Liver (tissue), 9 donors: Measurements from ENCODE around the gene ECM1. TPM values are rescaled to one million over a fixed set of nuclear protein-coding genes. Genes with fewer than 3 reads are reported as not detected.

Experiments
- DNase-seq: peaks from one replicate; pipeline ENCODE4 v3.0.0-alpha.2; 2017; ENCODE audit warnings: low spot score
- H3K27ac ChIP-seq, 2 donors: one replicate each; pipeline ENCODE4 v1.7.0; 2013; ENCODE audit warnings: inconsistent platforms in 2 of 2, low read length in 2 of 2, control low read depth in 1 of 2, low read depth in 1 of 2, mild to moderate bottlenecking in 1 of 2
- H3K27me3 ChIP-seq, 4 donors: one replicate each; pipeline versions ENCODE4 v1.6.1 to v1.7.0; 2013; ENCODE audit warnings: low read length in 3 of 4, inconsistent platforms in 1 of 4, mild to moderate bottlenecking in 1 of 4, moderate library complexity in 1 of 4; ENCODE audit not compliant: control insufficient read depth in 4 of 4, insufficient read depth in 4 of 4
- H3K36me3 ChIP-seq, 4 donors: one replicate each; pipeline versions ENCODE4 v1.6.1 to v1.7.0; 2013; ENCODE audit warnings: low read length in 3 of 4, mild to moderate bottlenecking in 3 of 4, low read depth in 1 of 4, moderate library complexity in 1 of 4; ENCODE audit not compliant: control insufficient read depth in 4 of 4, insufficient read depth in 3 of 4
- H3K4me1 ChIP-seq, 4 donors: one replicate each; pipeline versions ENCODE4 v1.6.1 to v1.7.0; 2013; ENCODE audit warnings: low read length in 3 of 4, mild to moderate bottlenecking in 3 of 4, moderate library complexity in 1 of 4; ENCODE audit not compliant: control insufficient read depth in 4 of 4, insufficient read depth in 4 of 4
- H3K4me3 ChIP-seq, 3 donors: one replicate each; pipeline versions ENCODE4 v1.6.1 to v1.7.0; 2013; ENCODE audit warnings: low read length in 3 of 3, control low read depth in 1 of 3, low read depth in 1 of 3, mild to moderate bottlenecking in 1 of 3
- H3K9ac ChIP-seq, 2 donors: one replicate each; pipeline ENCODE4 v1.7.0; 2013; ENCODE audit warnings: low read length in 2 of 2, mild to moderate bottlenecking in 2 of 2, moderate library complexity in 2 of 2, control low read depth in 1 of 2, low read depth in 1 of 2
- H3K9me3 ChIP-seq, 4 donors: one replicate each; pipeline versions ENCODE4 v1.6.1 to v1.7.0; 2013; ENCODE audit warnings: low read length in 3 of 4; ENCODE audit not compliant: control insufficient read depth in 4 of 4
- EGR1 ChIP-seq, 2 donors: IDR thresholded peaks; 2 replicates each; pipeline ENCODE4 v1.6.1; 2016 to 2018; ENCODE audit warnings: antibody characterized with exemption in 2 of 2, low read depth in 2 of 2
- FOXA1 ChIP-seq: IDR thresholded peaks from 2 replicates; pipeline ENCODE4 v1.6.1; 2016; ENCODE audit warnings: antibody characterized with exemption
- FOXA2 ChIP-seq: IDR thresholded peaks from 2 replicates; pipeline ENCODE4 v1.6.1; 2016; ENCODE audit warnings: antibody characterized with exemption
- GABPA ChIP-seq, 2 donors: IDR thresholded peaks in 1 of 2; conservative IDR thresholded peaks in 1 of 2; 2 replicates each; pipeline ENCODE4 v1.6.1; 2016; ENCODE audit warnings: antibody characterized with exemption in 2 of 2, mild to moderate bottlenecking in 1 of 2, moderate library complexity in 1 of 2
- HNF4A ChIP-seq, 2 donors: conservative IDR thresholded peaks; 2 replicates each; pipeline ENCODE4 v1.6.1; 2016; ENCODE audit warnings: antibody characterized with exemption in 2 of 2, mild to moderate bottlenecking in 2 of 2
- HNF4G ChIP-seq: IDR thresholded peaks from 2 replicates; pipeline ENCODE4 v1.6.1; 2016; ENCODE audit warnings: antibody characterized with exemption
- JUND ChIP-seq, 2 donors: IDR thresholded peaks; 2 replicates each; pipeline ENCODE4 v1.6.1; 2016; ENCODE audit warnings: antibody characterized with exemption in 2 of 2
- NR2F2 ChIP-seq: IDR thresholded peaks from 2 replicates; pipeline ENCODE4 v1.6.1; 2016; ENCODE audit warnings: antibody characterized with exemption
- RAD21 ChIP-seq, 2 donors: IDR thresholded peaks; 2 replicates each; pipeline ENCODE4 v1.6.1; 2016; ENCODE audit warnings: antibody characterized with exemption in 2 of 2, mild to moderate bottlenecking in 2 of 2
- RXRA ChIP-seq, 2 donors: IDR thresholded peaks; 2 replicates each; pipeline ENCODE4 v1.6.1; 2017 to 2018; ENCODE audit warnings: antibody characterized with exemption in 2 of 2, mild to moderate bottlenecking in 1 of 2
- SP1 ChIP-seq: IDR thresholded peaks from 2 replicates; pipeline ENCODE4 v1.6.1; 2018; ENCODE audit warnings: antibody characterized with exemption, mild to moderate bottlenecking
- TAF1 ChIP-seq: conservative IDR thresholded peaks from 2 replicates; pipeline ENCODE4 v1.6.1; 2016; ENCODE audit warnings: antibody characterized with exemption, mild to moderate bottlenecking
- WGBS: extraction: QIAGEN DNeasy Blood & Tissue Kit; methylation state at CpG from one replicate; pipeline ENCODE4 v1.1.7; 2013; 5-methylcytosine and 5-hydroxymethylcytosine counted together
- polyA plus RNA-seq, 2 donors: library from polyadenylated mRNA; stranded (reverse) in 1 of 2; unstranded in 1 of 2; fragments of 200-250 nt in 1 of 2; fragments of >200 nt in 1 of 2; fragmentation: Nextera tagmentation in 1 of 2; extraction: Ambion mirVana in 1 of 2; gene quantifications; one replicate each; pipeline versions ENCODE4 v1.2.1 to v1.2.3, GENCODE V29; 2013 to 2015
- total RNA-seq, 2 donors: library from RNA; depleted of rRNA; stranded (reverse); fragments of >200 nt; gene quantifications; one replicate each; pipeline ENCODE4 v1.2.3, GENCODE V29; 2014
- TF ChIP-seq, protein P1 (sequence below): IDR thresholded peaks from 2 replicates; pipeline ENCODE4 v1.6.1; 2016; ENCODE audit warnings: antibody characterized with exemption, mild to moderate bottlenecking
- TF ChIP-seq, protein P2 (sequence below): fragments of 150-350 bp; IDR thresholded peaks from 2 replicates; pipeline ENCODE4 v1.5.1; 2017; ENCODE audit warnings: improper control_type of control experiment, low read depth, low read length; ENCODE audit not compliant: missing input control
- TF ChIP-seq, protein P3 (sequence below): IDR thresholded peaks from 2 replicates; pipeline ENCODE4 v1.6.1; 2016; ENCODE audit warnings: antibody characterized with exemption
- donor health status: healthy.
- donor health status: healthy.
- donor health status: healthy.
- donor health status: healthy.
- donor health status: healthy.

Gene ECM1
- total and polyA plus RNA-seq, 4 donors, result 5.1 to 22.5 (median 12.6) TPM

DNA sequence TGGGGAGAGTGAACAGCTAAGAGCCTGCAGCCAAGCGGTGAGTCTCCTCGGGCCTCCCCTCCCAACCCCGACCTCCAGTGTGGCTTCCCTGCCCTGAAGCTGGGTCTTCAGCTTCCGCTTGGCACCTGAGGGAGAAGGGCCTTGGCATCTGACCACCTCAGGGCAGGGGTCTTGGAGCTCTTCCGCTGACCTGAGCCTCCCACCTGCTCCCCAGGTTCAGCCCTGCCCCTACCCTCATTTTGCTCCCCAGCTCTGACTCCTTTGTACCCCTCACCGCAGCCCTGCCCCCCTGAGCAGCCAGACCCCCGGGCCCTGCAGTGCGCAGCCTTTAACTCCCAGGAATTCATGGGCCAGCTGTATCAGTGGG, 46.2 kb downstream of the ECM1 start:
- 93% methylated on average over 8 of the region's 8 CpGs for WGBS
- DNase-seq, result no peak
- Histone ChIP-seq H3K9me3 (no peaks in the 10 kb centered on the region), H3K27me3 (no peaks in the 10 kb centered on the region), H3K4me3 (no peak overlapping the region), H3K9ac (no peak overlapping the region), H3K36me3 (peaks cover 0 to 11% (median 4%) of the 10 kb centered on the region in 4 donors), H3K27ac (no peak overlapping the region), H3K4me1 (peaks cover 12 to 33% (median 22%) of the 10 kb centered on the region in 4 donors)
- TF ChIP-seq FOXA2 (no peak), HNF4G (no peak), JUND (IDR thresholded peaks at IDR 0.05) (no peak), GABPA (IDR thresholded peaks at IDR 0.05 in 1 of 2, conservative IDR thresholded peaks at IDR 0.05 in 1 of 2) (no peak), SP1 (no peak), HNF4A (conservative IDR thresholded peaks at IDR 0.05) (no peak), EGR1 (IDR thresholded peaks at IDR 0.05; ENCODE audit: low read depth in 2 of 2) (no peak), FOXA1 (no peak), RAD21 (IDR thresholded peaks at IDR 0.05) (no peak), RXRA (IDR thresholded peaks at IDR 0.05) (no peak)
- TF ChIP-seq, protein P1, sequence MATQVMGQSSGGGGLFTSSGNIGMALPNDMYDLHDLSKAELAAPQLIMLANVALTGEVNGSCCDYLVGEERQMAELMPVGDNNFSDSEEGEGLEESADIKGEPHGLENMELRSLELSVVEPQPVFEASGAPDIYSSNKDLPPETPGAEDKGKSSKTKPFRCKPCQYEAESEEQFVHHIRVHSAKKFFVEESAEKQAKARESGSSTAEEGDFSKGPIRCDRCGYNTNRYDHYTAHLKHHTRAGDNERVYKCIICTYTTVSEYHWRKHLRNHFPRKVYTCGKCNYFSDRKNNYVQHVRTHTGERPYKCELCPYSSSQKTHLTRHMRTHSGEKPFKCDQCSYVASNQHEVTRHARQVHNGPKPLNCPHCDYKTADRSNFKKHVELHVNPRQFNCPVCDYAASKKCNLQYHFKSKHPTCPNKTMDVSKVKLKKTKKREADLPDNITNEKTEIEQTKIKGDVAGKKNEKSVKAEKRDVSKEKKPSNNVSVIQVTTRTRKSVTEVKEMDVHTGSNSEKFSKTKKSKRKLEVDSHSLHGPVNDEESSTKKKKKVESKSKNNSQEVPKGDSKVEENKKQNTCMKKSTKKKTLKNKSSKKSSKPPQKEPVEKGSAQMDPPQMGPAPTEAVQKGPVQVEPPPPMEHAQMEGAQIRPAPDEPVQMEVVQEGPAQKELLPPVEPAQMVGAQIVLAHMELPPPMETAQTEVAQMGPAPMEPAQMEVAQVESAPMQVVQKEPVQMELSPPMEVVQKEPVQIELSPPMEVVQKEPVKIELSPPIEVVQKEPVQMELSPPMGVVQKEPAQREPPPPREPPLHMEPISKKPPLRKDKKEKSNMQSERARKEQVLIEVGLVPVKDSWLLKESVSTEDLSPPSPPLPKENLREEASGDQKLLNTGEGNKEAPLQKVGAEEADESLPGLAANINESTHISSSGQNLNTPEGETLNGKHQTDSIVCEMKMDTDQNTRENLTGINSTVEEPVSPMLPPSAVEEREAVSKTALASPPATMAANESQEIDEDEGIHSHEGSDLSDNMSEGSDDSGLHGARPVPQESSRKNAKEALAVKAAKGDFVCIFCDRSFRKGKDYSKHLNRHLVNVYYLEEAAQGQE, result no peak

DNA sequence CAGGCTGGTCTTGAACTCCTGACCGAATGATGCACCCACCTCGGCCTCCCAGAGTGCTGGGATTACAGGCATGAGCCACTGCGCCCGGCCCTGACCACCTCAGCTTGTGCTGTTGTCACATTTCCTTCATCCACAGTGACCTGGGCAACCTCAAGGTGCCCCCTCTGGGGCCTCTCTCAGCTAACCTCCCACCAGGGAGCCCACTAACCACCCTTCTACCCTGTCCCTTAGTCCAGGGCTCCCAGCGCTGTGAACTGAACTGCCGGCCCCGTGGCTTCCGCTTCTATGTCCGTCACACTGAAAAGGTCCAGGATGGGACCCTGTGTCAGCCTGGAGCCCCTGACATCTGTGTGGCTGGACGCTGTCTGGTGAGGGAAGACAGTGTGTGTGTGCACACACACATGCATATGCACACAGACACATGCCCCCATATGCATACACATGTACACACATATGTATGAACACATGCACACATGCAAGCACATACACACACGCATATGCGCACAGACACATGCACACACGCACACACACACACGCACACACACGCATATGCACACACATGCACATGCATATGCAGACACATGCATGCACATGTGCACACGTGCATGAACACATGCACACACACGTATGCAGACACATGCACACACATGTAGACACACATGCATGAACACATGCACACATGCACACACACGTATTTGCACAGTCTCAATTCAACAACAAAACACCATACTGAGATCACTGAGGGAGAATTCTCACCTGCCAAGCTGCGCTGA, 47.5 kb downstream of the ECM1 start:
- Histone ChIP-seq H3K27me3 (no peaks in the 10 kb centered on the region), H3K9ac (no peak overlapping the region), H3K27ac (no peak overlapping the region), H3K36me3 (peaks cover 0 to 11% (median 4%) of the 10 kb centered on the region in 4 donors), H3K9me3 (no peaks in the 10 kb centered on the region), H3K4me1 (peaks cover 12 to 37% (median 30%) of the 10 kb centered on the region in 4 donors), H3K4me3 (no peak overlapping the region)
- no peak for TF ChIP-seq TAF1
- no peak for TF ChIP-seq FOXA2
- TF ChIP-seq, protein P2, sequence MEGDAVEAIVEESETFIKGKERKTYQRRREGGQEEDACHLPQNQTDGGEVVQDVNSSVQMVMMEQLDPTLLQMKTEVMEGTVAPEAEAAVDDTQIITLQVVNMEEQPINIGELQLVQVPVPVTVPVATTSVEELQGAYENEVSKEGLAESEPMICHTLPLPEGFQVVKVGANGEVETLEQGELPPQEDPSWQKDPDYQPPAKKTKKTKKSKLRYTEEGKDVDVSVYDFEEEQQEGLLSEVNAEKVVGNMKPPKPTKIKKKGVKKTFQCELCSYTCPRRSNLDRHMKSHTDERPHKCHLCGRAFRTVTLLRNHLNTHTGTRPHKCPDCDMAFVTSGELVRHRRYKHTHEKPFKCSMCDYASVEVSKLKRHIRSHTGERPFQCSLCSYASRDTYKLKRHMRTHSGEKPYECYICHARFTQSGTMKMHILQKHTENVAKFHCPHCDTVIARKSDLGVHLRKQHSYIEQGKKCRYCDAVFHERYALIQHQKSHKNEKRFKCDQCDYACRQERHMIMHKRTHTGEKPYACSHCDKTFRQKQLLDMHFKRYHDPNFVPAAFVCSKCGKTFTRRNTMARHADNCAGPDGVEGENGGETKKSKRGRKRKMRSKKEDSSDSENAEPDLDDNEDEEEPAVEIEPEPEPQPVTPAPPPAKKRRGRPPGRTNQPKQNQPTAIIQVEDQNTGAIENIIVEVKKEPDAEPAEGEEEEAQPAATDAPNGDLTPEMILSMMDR, result no peak
- no peak for TF ChIP-seq SP1
- no peak for TF ChIP-seq RAD21 (IDR thresholded peaks at IDR 0.05)
- no peak for TF ChIP-seq GABPA (IDR thresholded peaks at IDR 0.05 in 1 of 2, conservative IDR thresholded peaks at IDR 0.05 in 1 of 2)
- TF ChIP-seq NR2F2, result no peak
- TF ChIP-seq HNF4A (conservative IDR thresholded peaks at IDR 0.05), result no peak
- TF ChIP-seq, protein P3, sequence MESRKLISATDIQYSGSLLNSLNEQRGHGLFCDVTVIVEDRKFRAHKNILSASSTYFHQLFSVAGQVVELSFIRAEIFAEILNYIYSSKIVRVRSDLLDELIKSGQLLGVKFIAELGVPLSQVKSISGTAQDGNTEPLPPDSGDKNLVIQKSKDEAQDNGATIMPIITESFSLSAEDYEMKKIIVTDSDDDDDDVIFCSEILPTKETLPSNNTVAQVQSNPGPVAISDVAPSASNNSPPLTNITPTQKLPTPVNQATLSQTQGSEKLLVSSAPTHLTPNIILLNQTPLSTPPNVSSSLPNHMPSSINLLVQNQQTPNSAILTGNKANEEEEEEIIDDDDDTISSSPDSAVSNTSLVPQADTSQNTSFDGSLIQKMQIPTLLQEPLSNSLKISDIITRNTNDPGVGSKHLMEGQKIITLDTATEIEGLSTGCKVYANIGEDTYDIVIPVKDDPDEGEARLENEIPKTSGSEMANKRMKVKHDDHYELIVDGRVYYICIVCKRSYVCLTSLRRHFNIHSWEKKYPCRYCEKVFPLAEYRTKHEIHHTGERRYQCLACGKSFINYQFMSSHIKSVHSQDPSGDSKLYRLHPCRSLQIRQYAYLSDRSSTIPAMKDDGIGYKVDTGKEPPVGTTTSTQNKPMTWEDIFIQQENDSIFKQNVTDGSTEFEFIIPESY, result no peak
- TF ChIP-seq, protein P1, result no peak
- TF ChIP-seq JUND (IDR thresholded peaks at IDR 0.05), result no peak
- no peak for TF ChIP-seq FOXA1
- TF ChIP-seq HNF4G, result no peak
- DNase-seq, result no peak
- 86% methylated on average over 19 of the region's 19 CpGs for WGBS
